Measurements from ENCODE around the gene ZNF205. TPM values are rescaled to one million over a fixed set of nuclear protein-coding genes. Genes with fewer than 3 reads are reported as not detected.

ZNF205 gene
- total RNA-seq, 2 donors from 2014 or later = 9.9 to 10.5 TPM

GRCh38 chr16:3145660-3146059 is 33.3 kb downstream of the ZNF205 start:
- TF ChIP-seq CTCF (IDR thresholded peaks at IDR 0.05) = no peak
- no peaks in the 10 kb centered on the region for H3K27me3 ChIP-seq
- no peaks in the 10 kb centered on the region for H3K9me3 ChIP-seq
- H3K27ac ChIP-seq = no peak overlapping the region
- no peak overlapping the region for H3K9ac ChIP-seq (ENCODE audit: low read depth in 2 of 2, low read length in 2 of 2)
- no peaks in the 10 kb centered on the region for H3K36me3 ChIP-seq
- intact Hi-C loops (cut with DNase I) = no loop called here
- H3K4me1 ChIP-seq = no peaks in the 10 kb centered on the region
- no peak overlapping the region for H3K4me3 ChIP-seq
- DNase-seq = no peak

- no peak for TF ChIP-seq CTCF (IDR thresholded peaks at IDR 0.05)
- Histone ChIP-seq H3K36me3 (no peaks in the 10 kb centered on the region), H3K4me3 (no peak overlapping the region), H3K4me1 (peaks cover 5% of the 10 kb centered on the region), H3K9me3 (no peaks in the 10 kb centered on the region), H3K27ac (no peak overlapping the region), H3K9ac (ENCODE audit: low read depth in 2 of 2, low read length in 2 of 2) (no peak overlapping the region), H3K27me3 (no peaks in the 10 kb centered on the region)
- DNase-seq = no peak
- intact Hi-C loops (cut with DNase I) = no loop called here
These were observed 34.8 kb downstream of the ZNF205 start for GRCh38 chr16:3147046-3147756.

- no peak for DNase-seq
- no peak overlapping the region for H3K27ac ChIP-seq
- no peak overlapping the region for H3K9ac ChIP-seq (ENCODE audit: low read depth in 2 of 2, low read length in 2 of 2)
- intact Hi-C loops (cut with DNase I) = no loop called here
- H3K4me1 ChIP-seq = peaks cover 5% of the 10 kb centered on the region
- H3K9me3 ChIP-seq = no peaks in the 10 kb centered on the region
- no peak overlapping the region for H3K4me3 ChIP-seq
- no peaks in the 10 kb centered on the region for H3K27me3 ChIP-seq
- TF ChIP-seq CTCF (IDR thresholded peaks at IDR 0.05) = no peak
- no peaks in the 10 kb centered on the region for H3K36me3 ChIP-seq
These were observed 35.3 kb downstream of the ZNF205 start for GRCh38 chr16:3147757-3148104.

- no peaks in the 10 kb centered on the region for H3K27me3 ChIP-seq
- no peak overlapping the region for H3K4me3 ChIP-seq
- H3K4me1 ChIP-seq = peaks cover 5% of the 10 kb centered on the region
- no peak for DNase-seq
- no peaks in the 10 kb centered on the region for H3K9me3 ChIP-seq
- no peaks in the 10 kb centered on the region for H3K36me3 ChIP-seq
- no peak for TF ChIP-seq CTCF (IDR thresholded peaks at IDR 0.05)
- no peak overlapping the region for H3K27ac ChIP-seq
- intact Hi-C loops (cut with DNase I) = no loop called here
- H3K9ac ChIP-seq (ENCODE audit: low read depth in 2 of 2, low read length in 2 of 2) = no peak overlapping the region
These were observed 36.1 kb downstream of the ZNF205 start for GRCh38 chr16:3148256-3149192.

- H3K27ac ChIP-seq = peak overlapping the region; percentile 78
- peak overlapping the region; percentile 48 for H3K4me3 ChIP-seq
- no peaks in the 10 kb centered on the region for H3K27me3 ChIP-seq
- intact Hi-C loops (cut with DNase I) = no loop called here
- no peaks in the 10 kb centered on the region for H3K9me3 ChIP-seq
- DNase-seq = no peak
- H3K36me3 ChIP-seq = no peaks in the 10 kb centered on the region
- peak overlapping the region in 1 of 2 donors; percentile 89 for H3K9ac ChIP-seq (ENCODE audit: low read depth in 2 of 2, low read length in 2 of 2)
- H3K4me1 ChIP-seq = peaks cover 5% of the 10 kb centered on the region
- no peak for TF ChIP-seq CTCF (IDR thresholded peaks at IDR 0.05)
These were observed 36.8 kb downstream of the ZNF205 start for GRCh38 chr16:3149193-3149530.

Data from colonic mucosa (tissue), 4 donors.